OCI-LY1 (cell line): ENCODE data around the gene PLEK.

ENCODE experiments used
- EZH2 ChIP-seq: fragments of 200-600 bp; sonication (generic), shearing (Covaris generic); IDR thresholded peaks from 2 replicates; pipeline ENCODE4 v1.8.0; 2017; ENCODE audit warnings: borderline replicate concordance, mixed run types, mild to moderate bottlenecking, antibody characterized with exemption, low read length, moderate library complexity, mixed read lengths
- TF ChIP-seq, protein P1 (sequence below): fragments of 200-600 bp; sonication (generic), shearing (Covaris generic); IDR thresholded peaks from 2 replicates; pipeline ENCODE4 v1.5.1; 2017; ENCODE audit warnings: mild to moderate bottlenecking, antibody characterized with exemption, low read length, moderate library complexity, mixed read lengths

DNA sequence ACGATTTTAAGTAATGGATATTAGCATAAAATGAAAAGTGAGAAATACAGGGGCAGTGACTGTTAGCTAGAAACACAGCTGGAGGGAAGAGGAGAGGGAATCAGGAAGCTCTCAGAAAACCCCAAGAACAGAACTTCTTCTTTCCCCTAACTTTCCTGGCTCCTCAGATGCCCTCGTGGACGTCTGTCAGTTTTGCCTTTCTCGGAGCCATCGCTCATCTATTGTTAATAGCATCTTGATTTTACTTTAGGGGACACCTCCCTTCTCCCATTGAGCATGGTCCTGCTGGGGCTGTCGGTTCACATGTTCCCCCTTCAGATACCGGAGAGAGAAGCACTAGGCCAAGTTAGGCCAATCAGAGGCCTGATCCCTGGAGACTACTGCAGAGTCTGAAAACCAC, 2.3 kb upstream of the PLEK start:
- TF ChIP-seq, protein P1, sequence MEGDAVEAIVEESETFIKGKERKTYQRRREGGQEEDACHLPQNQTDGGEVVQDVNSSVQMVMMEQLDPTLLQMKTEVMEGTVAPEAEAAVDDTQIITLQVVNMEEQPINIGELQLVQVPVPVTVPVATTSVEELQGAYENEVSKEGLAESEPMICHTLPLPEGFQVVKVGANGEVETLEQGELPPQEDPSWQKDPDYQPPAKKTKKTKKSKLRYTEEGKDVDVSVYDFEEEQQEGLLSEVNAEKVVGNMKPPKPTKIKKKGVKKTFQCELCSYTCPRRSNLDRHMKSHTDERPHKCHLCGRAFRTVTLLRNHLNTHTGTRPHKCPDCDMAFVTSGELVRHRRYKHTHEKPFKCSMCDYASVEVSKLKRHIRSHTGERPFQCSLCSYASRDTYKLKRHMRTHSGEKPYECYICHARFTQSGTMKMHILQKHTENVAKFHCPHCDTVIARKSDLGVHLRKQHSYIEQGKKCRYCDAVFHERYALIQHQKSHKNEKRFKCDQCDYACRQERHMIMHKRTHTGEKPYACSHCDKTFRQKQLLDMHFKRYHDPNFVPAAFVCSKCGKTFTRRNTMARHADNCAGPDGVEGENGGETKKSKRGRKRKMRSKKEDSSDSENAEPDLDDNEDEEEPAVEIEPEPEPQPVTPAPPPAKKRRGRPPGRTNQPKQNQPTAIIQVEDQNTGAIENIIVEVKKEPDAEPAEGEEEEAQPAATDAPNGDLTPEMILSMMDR = no peak
- TF ChIP-seq EZH2 = no peak
